ENCODE measurements around the gene LPAR1.

LPAR1 gene

DNA sequence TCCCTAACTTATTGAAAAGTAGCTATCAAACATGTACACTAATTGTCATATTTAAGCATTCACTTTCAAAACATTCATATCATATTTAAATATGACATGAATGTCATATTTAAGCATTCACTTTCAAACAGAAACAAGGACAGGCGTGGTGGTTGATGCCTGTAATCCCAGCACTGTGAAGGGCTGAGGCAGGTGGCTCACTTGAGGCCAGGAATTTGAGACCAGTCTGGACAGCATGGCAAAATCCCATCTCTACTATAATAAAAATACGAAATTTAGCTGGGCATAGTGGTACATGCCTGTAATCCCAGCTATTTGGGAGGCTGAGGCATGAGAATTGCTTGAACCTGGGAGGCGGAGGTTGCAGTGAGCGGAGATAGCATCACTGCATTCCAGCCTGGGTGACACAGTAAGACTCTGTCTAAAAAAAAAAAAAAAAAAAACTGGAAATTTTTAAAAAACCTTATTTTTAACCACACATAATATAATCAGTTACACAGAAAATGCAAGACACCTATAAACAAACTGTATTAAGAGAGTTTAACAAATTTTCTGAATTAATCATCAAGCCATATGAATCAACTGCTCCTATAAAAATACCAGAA lies 88.1 kb downstream of the LPAR1 start:
- DNase-seq: no peak

- no peak for DNase-seq
Measured at GRCh38 chr9:110949081-110949480, 89.2 kb downstream of the LPAR1 start.

- no peak for DNase-seq
Measured at GRCh38 chr9:110947491-110948044, 90.7 kb downstream of the LPAR1 start.

- DNase-seq: no peak
Measured at GRCh38 chr9:110942522-110942921, 95.7 kb downstream of the LPAR1 start.

DNA sequence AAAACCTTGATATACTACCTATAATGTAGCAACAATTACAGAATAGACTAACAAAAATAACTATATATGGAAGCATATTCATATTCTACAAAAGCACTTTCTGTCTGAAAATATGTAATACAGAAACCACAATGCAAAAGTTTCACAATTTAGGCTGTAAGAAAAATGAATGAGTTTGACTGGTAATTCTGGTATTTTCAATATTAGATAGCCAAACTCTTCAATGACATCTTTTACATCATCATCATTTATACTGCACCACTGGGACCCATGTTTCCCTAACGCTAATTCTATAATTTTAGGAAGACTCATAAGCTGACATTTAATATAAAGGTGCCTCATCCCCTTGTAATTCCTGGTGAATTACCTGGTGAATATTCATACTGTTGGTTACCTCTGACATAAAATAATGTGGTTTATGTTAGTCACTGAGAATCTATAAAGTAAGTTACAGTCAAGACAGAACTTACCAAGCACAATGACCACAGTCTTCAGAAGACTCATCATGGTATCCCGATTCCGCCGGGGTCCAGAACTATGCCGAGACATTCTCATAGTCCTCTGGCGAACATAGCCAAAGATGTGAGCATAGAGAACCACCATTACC lies 97.2 kb downstream of the LPAR1 start:
- no peak for DNase-seq

- DNase-seq: no peak
Measured at GRCh38 chr9:110939573-110939972, 98.7 kb downstream of the LPAR1 start.

DNA sequence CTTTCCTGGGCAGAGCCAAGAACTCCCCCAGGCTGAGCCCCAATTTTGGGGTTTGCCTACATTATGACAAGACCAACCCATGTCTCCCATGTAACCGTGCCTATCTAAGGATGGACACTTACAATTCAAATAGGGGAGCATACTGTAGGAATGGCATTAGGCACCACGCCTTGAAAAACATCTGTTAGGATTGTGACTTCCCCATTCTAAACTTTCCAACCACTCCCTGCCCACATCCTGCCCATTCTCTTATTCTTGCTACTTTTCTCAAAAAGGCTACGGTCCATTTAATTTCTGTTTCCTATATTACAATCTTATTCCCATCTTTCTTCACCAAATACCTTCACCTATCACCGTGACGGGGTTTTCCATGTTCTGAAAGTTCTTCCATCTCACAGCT lies 99.2 kb downstream of the LPAR1 start:
- DNase-seq: no peak

DNA sequence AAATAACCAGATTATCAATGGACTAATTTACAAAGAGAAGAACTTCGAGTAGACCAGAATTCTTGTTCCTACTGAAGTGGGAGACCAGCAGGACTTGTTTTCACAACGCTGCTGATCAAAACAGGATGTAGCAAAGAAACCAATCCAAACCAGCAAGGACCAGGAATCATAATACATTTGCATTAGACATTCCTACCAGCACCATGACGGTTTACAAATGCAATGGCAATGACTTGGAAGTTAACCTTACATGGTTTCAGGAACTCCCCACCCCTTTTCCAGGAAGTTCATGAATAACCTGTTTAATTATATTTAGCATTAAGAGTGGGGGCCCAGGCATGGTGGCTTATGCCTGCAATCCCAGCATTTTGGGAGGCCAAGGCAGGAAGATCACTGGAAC lies 100.0 kb downstream of the LPAR1 start:
- no peak for DNase-seq

- no peak for DNase-seq
Measured at GRCh38 chr9:110936719-110937452, 101.4 kb downstream of the LPAR1 start.

GRCh38 chr9:110936237-110936636 lies 102.0 kb downstream of the LPAR1 start:
- DNase-seq: no peak

DNA sequence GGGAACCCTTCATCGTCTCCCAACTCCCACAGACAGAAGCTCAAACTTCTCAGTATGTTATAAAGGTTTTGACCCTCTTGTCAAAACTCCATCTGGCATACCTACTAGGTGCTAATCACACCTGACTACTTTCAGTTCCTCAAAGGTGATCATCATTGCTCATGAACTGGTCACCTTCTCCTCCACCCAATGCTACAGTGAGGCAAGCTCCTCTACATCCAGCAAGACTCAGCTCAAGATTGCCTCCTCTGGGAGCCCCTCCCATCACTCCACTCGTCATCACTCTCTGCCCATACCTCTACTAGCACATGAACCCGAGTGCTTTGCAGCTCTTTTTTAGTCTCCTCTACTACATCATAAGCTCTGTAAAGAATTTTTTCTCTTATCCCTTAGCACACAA lies 102.4 kb downstream of the LPAR1 start:
- DNase-seq: no peak

GRCh38 chr9:110933350-110934001 lies 104.8 kb downstream of the LPAR1 start:
- no peak for DNase-seq

- no peak for DNase-seq
Measured at GRCh38 chr9:110932863-110933262, 105.4 kb downstream of the LPAR1 start.

DNA sequence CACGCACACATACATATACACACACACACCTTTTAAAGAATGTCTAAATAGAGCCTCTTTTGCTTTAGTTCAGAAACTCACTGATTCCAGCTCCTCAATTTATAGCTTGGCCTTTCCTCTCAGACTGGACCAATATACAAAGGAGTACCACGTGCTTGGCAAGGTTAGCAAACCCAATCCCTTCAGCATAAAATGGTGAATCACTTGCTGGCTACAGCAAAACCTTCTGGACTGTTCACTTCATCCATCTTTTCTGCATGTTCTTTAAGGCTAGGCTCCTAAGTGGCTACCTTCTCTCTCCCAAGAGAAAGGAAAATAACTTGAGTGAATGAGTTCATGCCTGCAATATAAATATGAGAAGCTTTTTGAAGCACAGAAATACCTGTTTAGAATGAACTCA lies 109.7 kb downstream of the LPAR1 start:
- no peak for DNase-seq

GRCh38 chr9:110926828-110927487 lies 111.3 kb downstream of the LPAR1 start:
- no peak for DNase-seq

DNA sequence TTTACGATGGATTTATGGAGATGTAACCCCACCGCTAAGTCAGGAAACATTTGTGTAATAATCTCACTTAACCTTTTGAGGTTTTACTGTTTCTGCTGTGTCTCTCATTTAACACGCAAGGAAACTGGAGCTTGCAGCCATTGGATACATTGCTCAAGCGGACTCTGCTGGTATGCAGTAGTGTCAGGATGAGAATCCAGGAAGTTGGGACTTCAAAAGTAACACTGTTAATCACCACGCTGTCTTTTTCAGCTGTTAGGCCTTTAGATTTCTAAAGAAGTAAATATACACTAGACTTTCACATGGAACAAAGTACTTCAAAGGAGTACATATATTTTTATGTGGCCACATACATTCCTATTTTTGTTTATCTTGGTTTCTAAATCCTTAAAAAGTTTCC lies 114.7 kb downstream of the LPAR1 start:
- DNase-seq: no peak

DNA sequence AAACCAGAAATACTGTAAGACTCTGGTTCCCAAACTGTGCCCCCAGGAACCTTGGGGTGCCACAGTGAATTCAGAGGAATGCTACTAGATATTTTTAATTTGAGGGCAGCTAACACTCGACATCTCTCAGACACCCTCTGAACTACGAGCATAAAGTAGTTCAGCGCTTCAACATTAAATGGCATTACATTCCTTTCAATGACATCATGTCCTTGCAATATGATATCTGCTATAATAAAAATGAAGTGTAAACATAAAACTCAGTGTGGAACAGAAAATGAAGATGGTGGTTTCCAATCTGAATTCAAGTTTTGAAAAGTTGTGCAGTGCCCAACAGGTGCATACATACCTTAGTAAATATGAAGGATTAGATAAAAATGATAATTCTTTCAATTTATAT lies 116.1 kb downstream of the LPAR1 start:
- no peak for DNase-seq

- DNase-seq: no peak
Measured at GRCh38 chr9:110921705-110922104, 116.6 kb downstream of the LPAR1 start.

DNA sequence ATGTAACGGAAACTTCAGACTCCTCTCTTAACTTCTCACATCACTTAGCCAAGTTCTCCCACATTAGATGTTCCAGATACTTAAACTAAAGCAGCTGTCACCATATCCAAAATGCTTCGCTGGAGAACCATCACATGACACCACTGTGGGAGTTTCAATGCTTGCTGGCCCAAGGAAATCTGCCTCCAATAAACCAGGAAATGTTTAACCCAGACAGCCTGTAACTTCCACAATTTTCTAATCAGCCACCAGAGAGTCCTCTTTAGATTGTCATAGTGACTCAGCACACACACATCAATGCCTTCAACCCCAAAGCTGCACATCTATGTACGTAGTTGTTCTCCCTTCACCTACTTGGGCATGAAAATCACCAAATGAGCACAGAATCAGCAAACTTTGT lies 118.7 kb downstream of the LPAR1 start:
- no peak for DNase-seq

GRCh38 chr9:110919050-110919435 lies 119.2 kb downstream of the LPAR1 start:
- no peak for DNase-seq

DNA sequence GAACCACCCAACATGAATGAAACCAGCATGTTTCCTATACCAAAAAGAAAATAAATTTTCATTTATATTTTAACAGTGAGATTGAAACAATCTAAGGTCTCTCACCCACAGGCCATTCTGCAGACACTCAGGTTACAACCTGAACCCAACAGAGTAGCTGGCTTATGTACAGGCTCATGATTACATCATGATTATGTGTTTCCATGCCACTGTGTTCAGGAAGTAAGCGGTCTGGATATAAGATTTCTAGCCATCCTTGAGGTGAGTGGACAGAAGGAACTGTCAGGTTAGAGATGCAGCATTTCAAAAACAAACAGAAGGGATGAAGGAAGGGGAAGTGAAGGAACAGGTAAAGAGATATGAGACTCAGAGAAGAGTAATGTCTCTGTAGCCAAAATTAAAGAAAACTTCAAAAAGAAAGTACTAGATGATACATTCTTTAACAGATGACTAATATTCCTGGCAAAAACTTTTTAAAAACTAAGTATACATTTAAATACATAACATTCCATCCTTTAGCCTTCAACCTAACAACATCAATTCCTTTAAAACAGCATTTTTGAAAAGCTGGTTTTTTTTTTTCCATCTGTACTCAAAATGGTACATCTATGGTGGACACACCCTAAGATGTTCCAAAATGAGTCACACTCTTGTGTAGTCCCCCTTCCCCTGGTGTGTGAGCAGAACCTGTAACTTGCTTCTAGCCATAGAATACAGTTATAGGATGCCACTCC lies 119.8 kb downstream of the LPAR1 start:
- no peak for DNase-seq

DNA sequence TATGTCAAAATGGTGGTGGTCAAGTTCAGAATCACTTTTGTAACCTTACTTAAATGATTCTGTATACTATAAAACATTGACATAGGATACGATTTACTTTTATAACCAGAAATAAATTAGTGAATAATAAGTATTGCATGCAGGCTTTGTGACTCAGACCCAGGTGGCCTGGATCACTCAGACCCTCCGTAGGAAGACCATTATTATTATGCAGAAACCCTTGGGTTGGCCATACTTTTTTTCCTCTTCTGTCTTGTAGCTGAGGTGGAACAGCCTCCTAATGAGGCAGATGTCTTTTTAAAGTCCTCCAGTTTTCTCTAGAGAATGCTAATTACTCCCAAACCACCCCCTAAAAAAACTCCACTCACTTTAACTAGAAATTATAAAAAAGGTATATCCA lies 121.9 kb downstream of the LPAR1 start:
- DNase-seq: no peak
